Limb (tissue), 2 donors: Measurements from ENCODE around the gene SRCIN1.

Experiments used
- DNase-seq, 2 donors: peaks; one replicate each; pipeline ENCODE4 v3.0.0-alpha.2; 2016; ENCODE audit errors: extremely low spot score in 2 of 2

Gene SRCIN1

DNA sequence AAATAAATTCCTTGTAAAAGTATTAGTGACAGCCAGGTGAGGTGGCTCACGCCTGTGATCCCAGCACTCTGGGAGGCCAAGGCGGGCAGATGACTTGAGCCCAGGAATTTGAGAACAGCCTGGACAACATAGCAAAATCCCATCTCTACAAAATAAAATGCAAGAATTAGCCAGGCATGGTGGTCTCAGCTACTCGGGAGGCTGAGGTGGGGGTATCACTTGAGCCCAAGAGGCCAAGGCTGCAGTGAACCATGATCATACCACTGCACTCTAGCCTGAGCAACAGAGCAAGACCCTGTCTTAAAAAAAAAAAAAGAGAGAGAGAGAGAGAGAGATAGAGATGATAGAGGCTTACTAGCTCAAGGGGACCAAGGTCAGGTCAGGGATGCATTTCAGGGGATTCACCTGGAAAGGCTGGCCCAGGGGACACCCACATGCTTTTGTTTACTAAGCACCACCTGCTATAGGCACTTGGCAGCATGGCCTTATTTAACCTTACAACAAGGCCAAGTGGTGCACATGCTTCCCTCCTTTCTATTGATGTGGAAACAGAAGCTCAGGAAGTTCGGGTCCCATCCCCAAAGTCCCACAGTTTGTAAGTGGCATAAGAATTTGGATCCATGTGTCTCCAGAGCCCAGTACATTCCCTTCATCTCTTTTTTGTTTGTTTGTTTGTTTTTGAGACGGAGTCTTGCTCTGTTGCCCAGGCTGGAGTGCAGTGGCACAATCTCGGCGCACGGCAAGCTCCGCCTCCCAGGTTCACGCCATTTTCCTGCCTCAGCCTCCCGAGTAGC, 12.4 kb upstream of the SRCIN1 start:
- no peak for DNase-seq

DNA sequence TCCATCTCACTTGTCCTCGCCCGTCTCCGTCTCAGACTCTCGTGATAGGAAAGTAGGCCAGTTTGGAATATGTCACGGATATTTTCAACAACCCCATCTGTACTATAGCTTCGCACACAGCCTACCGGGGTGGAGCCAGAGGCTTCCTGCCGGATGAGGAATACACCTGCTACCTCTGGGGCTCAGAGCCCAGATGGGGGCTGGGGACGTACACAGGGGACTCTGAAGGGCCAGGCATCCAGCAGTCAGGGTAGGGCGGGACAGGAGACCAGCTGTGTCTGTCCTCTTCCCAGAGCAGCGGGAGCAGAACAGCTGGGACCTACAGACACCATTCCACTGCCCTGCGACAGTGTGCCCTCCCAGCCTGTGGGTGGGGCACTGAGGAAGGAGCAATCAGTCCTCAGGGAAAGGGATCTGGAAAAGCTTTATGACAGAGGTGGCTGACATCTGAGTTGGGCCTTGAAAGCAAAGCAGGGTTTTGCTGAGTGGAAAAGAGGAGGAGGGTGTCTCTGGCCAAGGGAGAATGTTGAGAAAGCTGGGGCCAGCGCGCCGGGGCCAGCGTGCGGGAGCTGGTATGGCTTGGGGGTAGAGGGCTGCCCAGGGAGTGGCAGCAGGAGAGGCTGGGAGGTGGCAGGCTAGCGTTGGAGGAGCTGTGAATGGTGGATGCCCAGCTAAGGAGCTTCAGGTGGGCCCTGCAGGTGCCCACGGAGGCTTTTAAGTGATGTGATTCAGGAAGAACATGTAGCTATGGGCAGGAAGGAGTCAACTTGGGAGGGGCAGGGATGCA, 11.5 kb upstream of the SRCIN1 start:
- no peak for DNase-seq

- no peak for DNase-seq
Observed at GRCh38 chr17:38616361-38616760, 10.6 kb upstream of the SRCIN1 start.

GRCh38 chr17:38613981-38614779, 8.4 kb upstream of the SRCIN1 start:
- DNase-seq, result no peak

GRCh38 chr17:38613525-38613980, 7.8 kb upstream of the SRCIN1 start:
- DNase-seq, result no peak

GRCh38 chr17:38611872-38612376, 6.2 kb upstream of the SRCIN1 start:
- no peak for DNase-seq

DNA sequence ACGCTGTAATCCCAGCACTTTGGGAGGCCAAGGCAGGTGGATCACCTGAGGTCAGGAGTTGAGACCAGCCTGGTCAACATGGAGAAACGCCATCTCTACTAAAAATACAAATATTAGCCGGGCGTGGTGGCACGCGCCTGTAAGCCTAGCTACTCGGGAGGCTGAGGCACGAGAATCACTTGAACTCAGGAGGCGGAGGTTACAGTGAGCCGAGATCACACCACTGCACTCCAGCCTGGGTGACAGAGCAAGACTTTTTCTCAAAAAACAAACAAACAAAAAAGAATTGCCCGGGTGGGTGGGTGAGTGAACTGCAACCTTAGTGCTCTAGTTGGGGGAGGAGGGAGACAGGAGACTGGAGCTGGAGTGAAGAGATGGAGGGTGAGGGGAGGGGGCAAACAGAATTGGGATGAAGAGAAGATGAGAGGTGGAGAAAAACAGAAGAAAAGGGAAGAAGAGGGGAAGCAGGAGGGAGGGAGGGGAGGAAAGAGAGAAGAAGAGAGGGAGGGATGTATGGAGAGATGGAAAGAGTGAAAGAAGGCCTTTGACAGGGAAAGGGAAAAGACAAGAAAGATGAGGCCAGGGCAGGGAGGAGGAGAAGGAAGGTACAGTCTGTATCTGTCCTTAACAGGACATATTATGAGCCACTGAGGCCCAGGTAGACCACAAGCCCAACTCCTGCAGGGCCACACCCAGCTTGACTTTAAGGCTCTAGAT, 5.5 kb upstream of the SRCIN1 start:
- DNase-seq, result no peak

GRCh38 chr17:38609280-38610031, 3.7 kb upstream of the SRCIN1 start:
- DNase-seq, result no peak

DNA sequence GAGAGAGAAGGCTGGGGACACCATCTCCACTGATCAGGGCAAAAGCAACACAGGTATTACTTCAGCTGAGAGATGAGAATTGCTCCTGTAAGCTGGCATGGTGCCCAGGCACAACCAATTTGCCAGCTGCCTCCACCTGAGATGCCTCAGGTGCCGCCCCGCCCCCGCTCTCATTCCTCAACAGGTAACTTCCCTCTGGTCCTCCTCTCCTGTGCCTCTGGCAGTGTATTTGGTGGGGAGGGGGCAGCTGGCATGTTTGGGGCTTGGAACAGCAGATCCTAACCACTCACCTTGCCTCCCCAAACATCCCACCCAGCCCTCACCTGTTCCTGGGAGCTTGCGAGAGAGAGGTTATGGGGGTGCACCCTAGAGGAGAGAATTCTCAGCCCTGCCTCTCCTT, 2.9 kb upstream of the SRCIN1 start:
- no peak for DNase-seq

- DNase-seq, result no peak
Observed at GRCh38 chr17:38606646-38607611, 1.2 kb upstream of the SRCIN1 start.

DNA sequence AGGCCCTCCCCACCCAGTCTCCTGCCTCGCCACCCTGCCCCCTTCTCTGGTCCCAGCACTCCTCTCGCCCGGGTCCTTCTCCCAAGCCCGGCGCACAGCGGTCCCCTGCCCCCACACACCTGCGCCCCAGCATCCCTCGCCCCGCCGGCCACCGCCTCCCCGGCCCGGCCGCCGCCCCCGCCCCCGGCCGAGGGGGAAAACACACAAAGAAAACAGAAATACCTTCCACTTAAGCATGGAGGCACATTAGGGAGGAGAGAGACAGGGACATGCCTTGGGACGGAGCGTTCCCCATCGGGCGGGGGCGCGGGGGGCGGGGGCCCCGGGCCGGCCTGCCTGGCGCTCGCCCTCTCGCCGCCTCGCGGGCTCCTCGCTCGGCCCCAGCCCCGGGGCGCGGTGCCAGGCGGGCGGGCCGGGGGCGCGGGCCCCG, 326 bp downstream of the SRCIN1 start:
- no peak for DNase-seq

- DNase-seq, result peak in 1 of 2 donors; percentile 66
Observed at GRCh38 chr17:38604479-38605403, 1.0 kb downstream of the SRCIN1 start.

DNA sequence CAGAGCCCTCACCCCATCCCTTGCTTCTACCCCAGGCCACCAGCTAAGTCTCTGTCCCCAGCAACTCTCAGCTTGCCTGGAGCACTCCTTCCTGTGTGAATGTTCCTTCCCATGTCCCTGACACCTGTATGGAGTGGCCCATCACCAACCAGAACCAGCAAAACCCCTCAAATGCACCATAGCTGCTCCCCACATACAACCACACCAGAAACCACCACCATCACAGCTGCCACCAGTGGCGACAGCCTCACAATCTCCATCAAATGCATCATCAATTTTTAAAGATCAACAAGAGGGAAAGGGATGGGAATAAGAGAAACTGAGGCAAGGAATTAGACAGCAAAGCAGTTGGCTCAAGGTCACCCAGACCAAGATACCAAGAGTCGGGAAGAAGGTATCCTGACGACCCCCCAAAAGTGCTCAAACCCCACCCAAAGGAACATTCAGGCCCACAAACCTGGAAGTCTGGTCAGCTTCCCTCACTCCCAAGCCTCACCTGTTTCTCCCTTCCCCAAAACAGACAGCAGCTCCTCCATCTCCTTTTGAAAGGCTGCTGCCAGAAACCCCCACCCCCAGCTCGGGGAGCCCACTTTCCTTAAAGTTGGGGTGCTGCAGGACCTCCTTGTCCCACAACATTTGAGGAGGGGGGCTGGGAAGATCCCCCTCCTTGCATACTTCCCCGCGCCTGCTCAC, 1.8 kb downstream of the SRCIN1 start:
- no peak for DNase-seq

GRCh38 chr17:38602956-38603785, 2.6 kb downstream of the SRCIN1 start:
- no peak for DNase-seq

GRCh38 chr17:38602453-38602852, 3.3 kb downstream of the SRCIN1 start:
- DNase-seq, result no peak

GRCh38 chr17:38601539-38602351, 4.0 kb downstream of the SRCIN1 start:
- peak; percentile 30 to 75 for DNase-seq
